Measurements from ENCODE around the gene PIP5K1A. TPM values are rescaled to one million over a fixed set of nuclear protein-coding genes. Genes with fewer than 3 reads are reported as not detected.
"Not testable (repeated sequence)": the region's sequence is repeated elsewhere in the genome, so short reads cannot be mapped to it uniquely, and the experiment has no call there.

Gene PIP5K1A
- total RNA-seq, 1 donor: 56.4 TPM

- no peak overlapping the region for H3K4me3 ChIP-seq (ENCODE audit: low read depth, low read length)
- DNase-seq (ENCODE audit: low read depth): peak; percentile 72
- TF ChIP-seq CTCF (IDR thresholded peaks at IDR 0.05; ENCODE audit: insufficient read depth, low read length): no peak
These were observed 23.2 kb upstream of the PIP5K1A start for GRCh38 chr1:151175041-151175741.

GRCh38 chr1:151175863-151176262 lies 22.5 kb upstream of the PIP5K1A start, which contains the start of gene TMOD4:
Gene TMOD4, minus strand, starts transcription at chr1:151175981. Its CDS starts 1,106 bp downstream, at chr1:151174875.
- TF ChIP-seq CTCF (IDR thresholded peaks at IDR 0.05; ENCODE audit: insufficient read depth, low read length): peak; percentile 65
- DNase-seq (ENCODE audit: low read depth): no peak
- H3K4me3 ChIP-seq (ENCODE audit: low read depth, low read length): no peak within 1 kb of the TSS

GRCh38 chr1:151176514-151177045 lies 21.8 kb upstream of the PIP5K1A start:
- DNase-seq (ENCODE audit: low read depth): no peak
- TF ChIP-seq CTCF (IDR thresholded peaks at IDR 0.05; ENCODE audit: insufficient read depth, low read length): no peak
- H3K4me3 ChIP-seq (ENCODE audit: low read depth, low read length): no peak overlapping the region

GRCh38 chr1:151184211-151184610 lies 14.1 kb upstream of the PIP5K1A start:
- no peak overlapping the region for H3K4me3 ChIP-seq (ENCODE audit: low read depth, low read length)
- TF ChIP-seq CTCF (IDR thresholded peaks at IDR 0.05; ENCODE audit: insufficient read depth, low read length): no peak
- no peak for DNase-seq (ENCODE audit: low read depth)

GRCh38 chr1:151187205-151187604 lies 11.1 kb upstream of the PIP5K1A start:
- H3K4me3 ChIP-seq (ENCODE audit: low read depth, low read length): no peak overlapping the region
- TF ChIP-seq CTCF (IDR thresholded peaks at IDR 0.05; ENCODE audit: insufficient read depth, low read length): no peak
- DNase-seq (ENCODE audit: low read depth): no peak

GRCh38 chr1:151188667-151189066 lies 9.7 kb upstream of the PIP5K1A start:
- DNase-seq (ENCODE audit: low read depth): not testable (repeated sequence)
- H3K4me3 ChIP-seq (ENCODE audit: low read depth, low read length): peak overlapping the region; percentile 88

- peak within 1 kb of the TSS; percentile 88 for H3K4me3 ChIP-seq (ENCODE audit: low read depth, low read length)
- DNase-seq (ENCODE audit: low read depth): peak; percentile 87
- no peak for TF ChIP-seq CTCF (IDR thresholded peaks at IDR 0.05; ENCODE audit: insufficient read depth, low read length)
These were observed 8.5 kb upstream of the PIP5K1A start, which contains the start of gene VPS72 for GRCh38 chr1:151189637-151190445. Gene VPS72, minus strand, starts transcription at chr1:151190197. Its CDS starts 76 bp downstream, at chr1:151190121.
